GM19467 (cell line): ENCODE data around the gene ARHGAP45.

Source experiments
- ATAC-seq: cut with Tn5 transposase; IDR thresholded peaks from one replicate; pipeline ENCODE4 v1.9.1; 2021; ENCODE audit warnings: mild to moderate bottlenecking, moderate library complexity; ENCODE audit not compliant: unreplicated experiment

ARHGAP45 gene

DNA sequence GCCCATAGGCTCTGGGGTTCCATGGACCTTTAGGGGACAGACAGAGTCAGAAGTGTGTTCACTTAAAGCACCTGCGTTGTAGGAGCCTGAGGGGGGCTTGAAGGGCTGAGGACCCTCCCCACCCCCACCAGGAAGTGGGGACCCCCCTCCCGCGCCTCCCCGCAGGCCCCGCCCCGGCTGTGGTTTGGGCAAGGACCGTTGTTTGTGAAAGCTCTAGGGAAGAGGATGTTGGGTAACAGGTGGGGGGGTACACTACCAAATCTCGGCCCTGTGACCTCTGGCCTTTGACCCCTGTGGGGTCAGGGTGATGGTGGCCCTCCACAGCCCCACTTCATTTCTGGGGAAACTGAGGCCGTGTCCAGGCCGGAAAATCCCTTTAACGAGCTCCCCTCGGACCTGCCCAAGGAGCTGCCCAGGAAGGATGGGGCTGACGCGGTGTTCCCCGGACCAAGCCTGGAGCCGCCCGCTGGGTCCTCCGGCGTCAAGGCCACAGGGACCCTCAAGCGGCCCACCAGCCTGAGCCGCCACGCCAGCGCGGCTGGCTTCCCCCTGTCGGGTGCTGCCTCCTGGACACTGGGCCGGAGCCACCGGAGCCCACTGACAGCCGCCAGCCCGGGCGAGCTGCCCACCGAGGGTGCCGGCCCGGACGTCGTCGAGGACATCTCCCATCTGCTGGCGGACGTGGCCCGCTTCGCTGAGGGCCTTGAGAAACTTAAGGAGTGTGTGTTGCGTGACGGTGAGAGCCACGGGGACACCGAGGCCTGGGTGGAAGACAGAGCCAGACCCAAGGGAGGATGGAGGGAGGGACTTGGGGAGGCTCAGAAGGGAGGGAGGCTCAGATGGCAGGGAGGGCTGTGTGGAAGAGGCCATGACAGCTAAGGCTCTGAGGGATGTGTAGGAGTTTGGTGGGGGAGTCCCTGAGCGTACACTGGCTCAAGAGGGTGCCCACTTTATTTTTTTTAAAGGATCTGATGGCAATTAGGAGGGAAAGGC lies 1.3 kb downstream of the ARHGAP45 start:
- no peak for ATAC-seq

DNA sequence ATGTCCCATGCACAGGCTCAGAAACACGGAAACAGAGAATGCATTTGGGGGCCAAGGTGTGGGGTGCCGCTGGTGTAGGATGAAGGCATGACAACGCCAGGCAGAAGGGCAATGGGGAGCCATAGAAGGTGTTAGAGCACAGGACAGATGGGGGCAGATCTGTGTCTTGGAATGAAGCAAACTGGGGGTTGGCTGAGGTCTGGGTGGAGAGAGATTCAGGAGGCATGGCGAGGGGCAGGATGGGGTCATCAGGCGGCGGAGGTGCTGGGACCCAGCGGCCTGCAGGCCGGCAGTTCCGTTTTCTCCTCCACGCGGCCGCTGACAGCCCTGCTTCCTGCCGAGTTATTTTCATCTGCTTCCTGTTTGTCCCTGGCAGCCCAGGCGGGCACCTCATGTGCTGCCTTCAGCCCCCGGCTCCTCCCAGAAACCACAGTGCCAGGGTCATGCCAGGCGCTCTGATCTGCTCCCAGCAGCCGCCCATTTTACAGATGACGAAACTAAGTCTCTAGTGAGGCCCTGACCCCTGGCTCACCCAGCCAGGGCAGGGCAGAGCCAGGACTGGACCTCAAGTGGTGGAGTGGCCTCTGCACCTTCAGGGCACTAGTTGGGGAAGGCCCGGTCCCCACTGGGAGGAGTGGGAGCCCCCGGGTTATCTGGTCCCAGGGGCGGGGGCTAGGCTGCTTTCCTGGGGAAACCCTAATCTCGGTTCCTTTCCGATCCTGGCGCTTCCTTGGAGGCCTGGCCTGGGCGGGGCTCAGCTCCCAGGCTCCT lies 2.2 kb downstream of the ARHGAP45 start:
- ATAC-seq: no peak

DNA sequence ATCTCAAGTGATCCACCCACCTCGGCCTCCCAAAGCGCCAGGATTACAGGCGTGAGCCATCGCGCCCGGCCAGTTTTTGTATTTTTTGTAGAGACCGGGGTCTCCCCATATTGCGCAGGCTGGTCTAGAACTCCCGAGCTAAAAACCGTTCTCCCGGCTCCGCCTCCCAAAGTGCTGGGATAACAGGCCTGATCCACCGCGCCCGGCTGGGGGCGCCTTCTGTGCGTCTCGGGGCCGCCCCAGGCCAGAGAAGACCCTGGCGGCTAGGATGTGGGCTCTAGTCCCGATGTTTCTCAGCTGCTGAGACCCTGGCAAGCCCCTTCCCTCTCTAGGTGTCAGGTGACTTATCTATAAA lies 3.6 kb downstream of the ARHGAP45 start:
- no peak for ATAC-seq

DNA sequence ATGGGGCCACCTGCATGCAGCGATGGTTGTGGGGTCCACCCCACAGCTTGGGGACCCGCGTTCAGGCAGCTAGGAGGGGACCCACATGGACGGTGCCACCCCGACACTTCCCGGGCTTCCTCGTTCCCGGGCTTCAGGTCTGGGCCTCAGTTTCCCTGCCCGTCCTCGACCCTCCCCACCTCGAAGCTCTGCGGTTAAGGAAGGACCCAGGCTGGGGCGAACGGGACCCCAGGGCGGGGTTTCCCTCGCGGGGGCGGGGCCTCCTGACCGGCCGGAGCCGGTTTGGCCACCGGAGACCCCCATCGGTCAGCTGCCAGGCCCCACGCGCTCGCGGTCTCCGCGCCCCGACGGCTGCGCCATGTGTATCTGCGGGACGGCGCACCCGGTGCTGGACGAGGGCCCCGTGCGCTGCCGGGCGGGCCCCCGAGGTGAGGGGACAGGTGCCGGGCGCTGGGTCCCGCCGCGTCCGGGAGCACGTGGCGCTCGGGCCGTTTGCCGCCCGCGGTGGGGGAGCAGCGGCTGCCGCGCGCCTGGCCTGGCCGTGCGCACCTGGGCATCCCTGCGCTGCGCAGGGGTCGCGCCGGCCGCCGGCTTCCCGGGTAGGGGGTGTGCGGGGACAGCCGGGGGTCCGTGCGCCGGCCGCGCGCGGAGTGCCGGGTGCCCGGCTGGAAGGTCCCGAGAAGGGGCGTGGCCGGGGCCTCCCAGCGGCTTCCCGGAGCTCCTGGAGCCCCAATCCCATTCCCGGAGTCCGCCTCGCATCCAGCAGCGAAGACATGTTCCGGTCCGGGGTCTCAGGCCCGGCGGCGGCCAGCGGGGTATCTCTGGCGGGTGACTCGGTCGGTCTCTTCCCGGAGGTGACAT lies 4.2 kb downstream of the ARHGAP45 start:
- no peak for ATAC-seq

DNA sequence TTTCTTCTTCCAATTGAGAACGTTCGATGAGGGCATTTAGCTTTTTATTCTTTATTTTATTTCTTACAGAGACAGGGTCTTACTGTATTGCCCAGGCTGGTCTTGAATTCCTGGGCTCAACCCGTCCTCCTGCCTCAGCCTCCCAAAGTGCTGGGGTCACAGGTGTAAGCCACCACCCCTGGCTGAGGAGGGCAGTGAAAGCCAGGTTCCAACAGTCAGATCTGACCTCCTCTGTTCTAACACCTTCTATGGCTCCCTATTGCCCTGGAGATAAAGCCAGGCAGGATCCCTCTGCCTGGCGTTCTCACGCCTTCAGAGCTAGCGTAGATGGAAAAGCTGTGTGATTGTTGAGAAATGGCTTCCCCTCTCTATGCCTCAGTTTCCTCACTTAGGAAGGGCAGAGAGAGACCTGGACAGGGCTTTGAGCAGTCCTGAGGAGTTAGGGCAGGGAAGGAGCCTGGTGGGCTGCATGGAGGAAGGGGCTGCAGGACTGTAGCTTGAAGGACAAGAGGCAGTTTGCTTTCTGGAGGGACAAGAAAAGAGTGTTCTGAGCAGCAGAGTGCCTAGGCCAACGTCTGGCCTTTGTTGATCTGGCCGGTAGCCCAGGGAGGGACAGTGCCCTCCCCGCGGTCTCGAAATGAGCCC lies 5.5 kb downstream of the ARHGAP45 start:
- ATAC-seq: no peak

DNA sequence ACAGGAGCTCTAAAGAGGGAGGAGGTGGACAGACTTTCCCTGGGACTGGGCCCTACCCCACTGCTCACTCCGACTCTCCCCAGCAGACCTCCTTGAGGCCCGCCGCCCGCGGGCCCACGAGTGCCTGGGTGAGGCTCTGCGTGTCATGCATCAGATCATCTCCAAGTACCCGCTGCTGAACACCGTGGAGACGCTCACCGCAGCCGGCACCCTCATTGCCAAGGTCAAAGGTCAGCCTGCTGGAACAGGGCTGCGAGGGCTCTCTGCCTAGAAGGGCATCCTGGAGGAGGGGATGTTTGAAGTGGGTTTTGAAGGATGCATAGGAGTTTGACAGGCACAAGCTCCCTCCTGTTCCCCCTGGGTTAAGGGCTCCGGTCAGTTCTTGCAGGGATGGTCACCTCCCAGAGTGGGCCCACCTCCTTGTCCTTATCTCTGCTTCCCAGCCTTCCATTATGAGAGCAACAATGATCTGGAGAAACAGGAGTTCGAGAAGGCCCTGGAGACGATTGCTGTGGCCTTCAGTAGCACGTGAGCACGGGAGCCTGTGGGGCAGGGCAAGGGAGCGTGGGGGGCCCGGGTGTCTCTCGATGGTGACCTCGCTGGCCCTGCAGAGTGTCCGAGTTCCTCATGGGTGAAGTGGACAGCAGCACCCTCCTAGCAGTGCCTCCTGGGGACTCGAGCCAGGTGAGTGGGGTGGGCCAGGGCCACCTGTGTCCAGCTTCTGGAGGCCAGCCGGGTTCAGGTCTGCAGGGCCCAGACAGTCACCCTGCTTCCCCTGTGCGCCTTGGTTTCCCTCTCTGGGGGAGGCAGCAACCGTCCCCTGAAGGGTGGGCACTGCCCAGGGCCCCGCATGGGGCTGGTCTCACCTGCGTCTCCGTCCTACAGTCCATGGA lies 6.3 kb downstream of the ARHGAP45 start:
- no peak for ATAC-seq

DNA sequence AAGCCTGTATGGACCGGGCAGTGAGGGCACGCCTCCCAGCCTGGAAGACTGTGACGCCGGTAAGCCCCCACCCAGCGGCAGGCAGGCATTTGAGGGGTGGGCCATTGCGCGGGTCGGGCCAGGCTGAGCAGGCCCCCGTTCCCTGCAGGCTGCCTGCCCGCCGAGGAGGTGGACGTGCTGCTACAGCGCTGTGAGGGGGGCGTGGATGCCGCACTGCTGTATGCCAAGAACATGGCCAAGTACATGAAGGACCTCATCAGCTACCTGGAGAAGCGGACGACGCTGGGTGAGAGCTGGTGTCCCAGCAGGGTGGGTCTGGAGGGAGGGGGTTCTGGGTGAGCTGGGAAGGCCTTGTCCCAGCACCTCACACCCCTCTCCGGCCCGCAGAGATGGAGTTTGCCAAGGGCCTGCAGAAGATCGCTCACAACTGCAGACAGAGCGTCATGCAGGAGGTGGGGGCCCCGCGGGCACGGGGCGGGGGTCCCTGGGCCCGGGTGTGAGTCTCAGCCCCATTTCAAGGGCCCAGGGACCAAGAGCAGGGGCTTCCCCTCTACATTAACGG lies 7.1 kb downstream of the ARHGAP45 start:
- no peak for ATAC-seq

DNA sequence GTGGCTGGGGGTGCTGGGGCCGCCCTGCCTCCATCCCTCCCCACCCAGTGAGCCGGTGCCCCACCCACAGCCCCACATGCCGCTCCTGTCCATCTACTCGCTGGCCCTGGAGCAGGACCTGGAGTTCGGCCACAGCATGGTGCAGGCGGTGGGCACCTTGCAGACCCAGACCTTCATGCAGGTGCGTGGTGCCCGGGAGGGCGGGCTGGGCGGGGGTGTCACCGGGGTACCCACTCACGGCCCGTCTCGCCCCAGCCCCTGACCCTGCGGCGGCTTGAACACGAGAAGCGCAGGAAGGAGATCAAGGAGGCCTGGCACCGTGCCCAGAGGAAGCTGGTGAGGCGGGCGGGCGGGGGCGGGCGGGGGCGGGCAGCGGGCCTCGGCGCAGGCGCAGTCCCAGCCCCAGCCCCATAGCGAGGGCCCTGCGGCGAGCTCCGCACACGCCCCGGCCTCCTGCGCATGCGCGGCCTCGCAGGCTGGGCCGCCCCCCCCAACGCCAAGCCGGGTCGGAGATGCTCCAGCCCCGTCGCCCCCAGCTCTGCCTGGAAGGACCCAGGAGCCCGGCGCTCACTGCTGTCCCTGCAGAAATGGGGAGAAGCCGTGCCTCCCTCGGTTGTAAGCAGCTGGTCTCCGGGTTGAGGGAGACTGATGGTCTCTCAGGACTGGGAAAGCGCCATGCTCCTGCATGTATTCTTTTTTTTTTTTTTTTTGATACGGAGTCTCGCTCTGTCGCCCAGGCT lies 7.7 kb downstream of the ARHGAP45 start:
- no peak for ATAC-seq

DNA sequence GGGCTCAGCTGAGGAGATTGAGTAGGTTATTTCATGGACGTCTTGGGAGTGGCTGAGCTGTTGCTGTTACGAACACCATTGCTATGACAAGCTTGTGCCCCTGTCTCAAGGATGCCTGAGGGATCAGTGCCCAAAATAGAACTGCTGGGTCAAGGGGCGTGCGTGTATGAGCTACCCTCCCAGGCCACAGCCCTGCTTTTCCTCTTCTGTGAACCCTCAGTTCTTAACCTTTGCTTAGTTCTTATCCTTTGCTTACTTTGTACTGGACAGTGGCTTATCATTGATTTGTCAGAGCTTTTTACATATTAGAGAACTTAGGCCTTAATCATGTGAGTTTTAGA lies 9.0 kb downstream of the ARHGAP45 start:
- ATAC-seq: no peak

DNA sequence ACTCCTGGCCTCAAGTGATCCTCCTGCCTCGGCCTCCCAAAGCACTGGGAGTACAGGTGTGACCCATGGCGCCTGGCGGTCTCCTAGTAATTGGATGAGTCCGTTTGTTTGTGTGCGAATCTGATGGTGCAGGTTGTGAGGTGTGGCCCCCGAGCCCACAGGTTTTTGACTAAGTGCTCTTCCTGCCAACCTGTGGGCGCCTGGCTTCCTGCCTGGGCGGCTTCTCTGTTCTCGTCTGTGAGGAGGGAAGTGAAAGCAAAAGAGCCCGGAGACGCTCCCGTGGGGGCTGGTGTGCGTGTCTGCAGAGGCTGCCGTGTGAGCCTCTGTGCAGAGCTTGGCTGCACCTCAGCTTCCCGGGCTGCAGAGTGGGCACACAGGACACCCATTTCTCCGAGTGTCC lies 10.0 kb downstream of the ARHGAP45 start:
- peak; percentile 55 for ATAC-seq

DNA sequence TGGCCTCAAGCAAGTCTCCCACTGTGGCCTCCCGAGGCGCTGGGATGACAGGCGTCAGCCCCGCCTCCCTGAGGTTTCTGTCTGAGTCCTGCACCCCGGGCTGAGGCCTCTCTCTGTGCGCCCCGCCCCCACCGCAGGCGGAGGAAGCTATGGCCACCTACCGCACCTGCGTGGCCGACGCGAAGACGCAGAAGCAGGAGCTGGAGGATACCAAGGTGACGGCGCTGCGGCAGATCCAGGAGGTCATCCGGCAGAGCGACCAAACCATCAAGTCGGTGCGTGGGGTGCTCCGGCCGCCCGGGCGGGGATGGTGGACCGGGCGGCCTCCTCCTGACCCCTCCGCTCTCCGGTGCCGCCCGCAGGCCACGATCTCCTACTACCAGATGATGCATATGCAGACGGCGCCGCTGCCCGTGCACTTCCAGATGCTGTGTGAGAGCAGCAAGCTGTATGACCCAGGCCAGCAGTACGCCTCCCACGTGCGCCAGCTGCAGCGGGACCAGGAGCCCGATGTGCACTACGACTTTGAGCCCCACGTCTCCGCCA lies 12.7 kb downstream of the ARHGAP45 start:
- ATAC-seq: no peak

DNA sequence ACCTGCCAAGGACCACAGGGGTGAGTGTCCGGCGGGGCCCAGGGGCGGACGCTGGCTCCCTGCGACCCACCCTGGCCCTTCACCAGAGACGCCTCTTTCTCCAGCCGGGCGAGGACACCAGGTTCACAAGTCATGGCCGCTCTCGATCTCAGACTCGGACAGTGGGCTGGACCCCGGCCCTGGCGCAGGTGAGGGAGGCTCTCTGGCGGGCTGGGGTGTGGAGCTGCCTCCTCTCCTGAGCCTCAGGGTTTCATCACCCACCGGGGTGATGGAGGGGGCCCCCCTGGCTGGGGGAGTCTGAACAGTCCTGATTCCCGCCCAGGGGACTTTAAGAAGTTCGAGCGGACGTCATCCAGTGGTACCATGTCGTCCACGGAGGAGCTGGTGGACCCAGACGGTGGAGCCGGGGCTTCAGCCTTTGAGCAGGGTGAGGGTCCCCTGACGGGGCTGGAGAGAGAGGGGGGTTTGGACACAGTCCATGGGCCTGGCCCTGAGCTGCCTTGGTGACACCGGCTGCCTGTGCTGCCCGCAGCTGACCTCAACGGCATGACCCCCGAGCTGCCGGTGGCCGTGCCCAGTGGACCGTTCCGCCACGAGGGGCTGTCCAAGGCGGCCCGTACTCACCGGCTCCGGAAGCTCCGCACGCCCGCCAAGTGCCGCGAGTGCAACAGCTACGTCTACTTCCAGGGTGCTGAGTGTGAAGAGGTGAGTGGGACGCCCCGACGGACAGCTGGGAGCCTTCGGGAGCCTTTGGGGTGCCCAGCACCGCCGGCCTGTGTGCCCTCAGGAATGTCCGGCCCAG lies 13.6 kb downstream of the ARHGAP45 start:
- no peak for ATAC-seq

DNA sequence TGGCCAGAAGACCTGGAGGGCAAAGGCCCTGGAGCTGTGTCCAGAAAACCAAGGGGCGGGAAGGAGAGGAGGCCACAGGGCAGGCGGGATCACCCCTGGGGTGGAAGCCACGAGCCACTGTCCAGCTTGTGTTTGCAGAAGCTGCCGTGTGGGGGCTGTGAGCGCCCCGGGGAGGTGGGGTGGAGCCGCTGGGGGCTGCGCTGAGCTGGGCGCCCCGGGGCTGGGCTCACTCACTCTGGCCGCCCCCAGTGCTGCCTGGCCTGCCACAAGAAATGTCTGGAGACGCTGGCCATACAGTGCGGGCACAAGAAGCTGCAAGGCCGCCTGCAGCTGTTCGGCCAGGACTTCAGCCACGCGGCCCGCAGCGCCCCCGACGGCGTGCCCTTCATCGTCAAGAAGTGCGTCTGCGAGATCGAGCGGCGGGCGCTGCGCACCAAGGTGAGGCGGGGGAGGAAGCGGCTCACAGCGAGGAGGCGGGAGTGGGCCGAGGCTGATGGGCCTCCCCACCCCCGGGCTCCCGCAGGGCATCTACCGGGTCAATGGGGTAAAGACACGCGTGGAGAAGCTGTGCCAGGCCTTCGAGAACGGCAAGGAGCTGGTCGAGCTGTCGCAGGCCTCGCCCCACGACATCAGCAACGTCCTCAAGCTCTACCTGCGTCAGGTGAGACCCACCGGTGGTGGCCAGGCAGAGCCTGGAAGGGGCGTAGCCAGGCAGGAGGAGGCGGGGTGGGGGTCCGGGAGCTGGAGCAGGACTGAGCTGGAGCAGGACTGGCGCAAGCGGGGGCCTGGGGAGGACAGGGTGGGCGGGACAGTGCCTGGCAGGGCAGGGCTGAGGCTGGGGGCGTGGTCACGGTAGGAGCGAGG lies 14.6 kb downstream of the ARHGAP45 start:
- no peak for ATAC-seq

DNA sequence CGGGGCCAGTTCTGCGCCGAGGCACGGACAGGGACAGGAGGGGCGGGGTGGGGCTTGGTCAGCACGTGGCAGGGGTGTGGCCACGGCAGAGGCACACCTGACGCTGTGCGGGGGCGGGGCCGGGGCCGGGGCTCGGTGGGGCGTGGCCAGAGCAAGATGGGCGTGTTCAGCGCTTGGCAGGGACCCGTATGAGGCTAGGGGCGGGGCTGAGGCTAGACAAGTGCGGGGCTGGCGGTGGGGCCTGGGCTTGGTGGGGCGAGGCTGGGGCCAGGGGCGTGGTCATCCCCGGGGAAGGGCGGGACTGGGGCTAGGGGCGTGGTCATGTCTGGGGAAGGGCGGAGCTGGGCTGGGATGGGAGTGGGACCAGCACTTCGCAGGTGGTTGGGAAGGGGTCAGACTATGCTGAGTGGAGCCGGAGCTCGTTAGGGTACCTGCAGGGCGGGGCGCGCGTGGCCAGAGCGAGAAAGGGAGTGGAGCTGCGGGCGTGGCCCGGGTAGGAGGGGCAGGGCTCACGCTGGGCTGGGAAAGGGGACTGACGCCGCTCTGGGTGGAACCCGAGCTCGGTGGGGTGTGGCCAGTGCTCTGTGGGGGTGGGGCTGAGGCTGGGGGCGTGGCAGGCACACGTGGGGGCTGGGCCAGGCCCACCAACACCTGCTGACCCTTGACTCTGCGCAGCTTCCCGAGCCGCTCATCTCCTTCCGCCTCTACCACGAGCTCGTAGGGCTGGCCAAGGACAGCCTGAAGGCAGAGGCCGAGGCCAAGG lies 15.4 kb downstream of the ARHGAP45 start:
- ATAC-seq: no peak

DNA sequence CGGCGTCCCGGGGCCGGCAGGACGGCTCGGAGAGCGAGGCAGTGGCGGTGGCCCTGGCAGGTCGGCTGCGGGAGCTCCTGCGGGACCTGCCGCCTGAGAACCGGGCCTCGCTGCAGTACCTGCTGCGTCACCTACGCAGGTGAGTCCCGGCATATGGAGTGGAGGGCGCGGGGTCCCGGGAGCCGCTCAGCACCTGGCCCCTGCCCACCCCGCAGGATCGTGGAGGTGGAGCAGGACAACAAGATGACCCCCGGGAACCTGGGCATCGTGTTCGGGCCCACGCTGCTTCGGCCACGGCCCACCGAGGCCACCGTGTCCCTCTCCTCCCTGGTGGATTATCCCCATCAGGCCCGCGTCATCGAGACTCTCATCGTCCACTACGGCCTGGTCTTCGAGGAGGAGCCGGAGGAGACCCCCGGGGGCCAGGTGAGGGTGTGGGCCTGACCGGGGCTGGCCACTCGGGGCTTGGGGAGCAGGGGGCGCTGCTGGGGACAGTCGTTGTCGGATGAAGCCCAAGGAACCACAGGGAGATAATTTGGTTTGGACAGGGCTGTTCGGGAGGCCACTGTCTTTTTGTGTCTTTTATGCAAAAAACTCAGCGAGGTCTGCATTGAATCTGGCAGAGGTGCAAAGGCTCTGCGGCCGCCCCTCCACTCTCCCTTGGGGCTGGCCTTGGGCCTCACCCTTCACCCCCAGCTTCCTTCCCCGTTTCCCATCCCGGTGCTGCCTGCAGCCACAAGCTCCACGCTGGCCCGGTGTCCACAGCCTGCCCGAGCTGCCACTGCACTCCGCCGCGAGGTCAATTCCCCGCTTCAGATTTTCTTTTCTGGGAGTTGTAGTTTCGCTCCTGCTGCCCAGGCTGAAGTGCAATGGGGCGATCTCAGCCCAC lies 16.2 kb downstream of the ARHGAP45 start:
- ATAC-seq: no peak
